ENCODE measurements around the gene GSC2.

DNA sequence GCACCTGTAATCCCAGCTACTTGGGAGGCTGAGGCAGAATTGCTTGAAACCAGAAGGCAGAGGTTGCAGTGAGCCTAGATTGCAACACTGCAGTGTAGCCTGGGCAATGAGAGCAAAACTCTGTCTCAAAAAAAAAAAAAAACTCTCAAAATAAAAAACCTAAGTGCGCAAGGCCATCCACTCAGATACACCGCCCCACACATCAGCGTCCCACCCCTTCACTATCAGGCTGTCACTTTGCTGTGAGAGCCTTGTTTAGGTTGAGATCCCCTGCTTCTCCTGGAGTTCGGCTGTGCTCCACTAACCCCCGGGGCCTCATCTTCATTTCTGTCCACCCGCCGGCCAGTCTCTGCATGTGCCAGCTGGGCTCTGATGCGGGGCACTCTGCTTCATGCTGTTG, 16.3 kb upstream of the GSC2 start:
- no peak for TF ChIP-seq CTCF (IDR thresholded peaks at IDR 0.05; ENCODE audit: low read depth, low read length, poor library complexity, severe bottlenecking)
- no peak for TF ChIP-seq EZH2phosphoT487 (IDR thresholded peaks at IDR 0.05; ENCODE audit: borderline replicate concordance, low read length)

Data from DOHH2 (cell line).